ENCODE data around the gene GALNT8.
"Not testable (repeated sequence)": the region's sequence is repeated elsewhere in the genome, so short reads cannot be mapped to it uniquely, and the experiment has no call there.

GALNT8 gene

DNA sequence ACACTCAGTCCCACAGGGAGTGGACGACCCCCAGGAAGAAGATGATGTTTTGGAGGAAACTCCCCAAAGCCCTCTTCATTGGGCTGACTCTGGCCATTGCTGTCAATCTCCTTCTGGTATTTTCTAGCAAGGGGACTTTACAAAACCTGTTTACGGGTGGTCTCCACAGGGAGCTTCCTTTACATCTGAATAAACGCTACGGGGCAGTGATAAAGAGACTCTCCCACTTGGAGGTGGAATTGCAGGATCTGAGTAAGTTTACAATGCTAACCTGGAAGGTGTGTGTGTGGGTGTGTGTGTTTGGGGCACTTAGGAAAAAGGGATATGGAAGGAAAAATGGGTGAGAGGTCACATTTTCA, 416 bp downstream of the GALNT8 start:
- in situ Hi-C loops (cut with HindIII; ENCODE audit: low pct_unique_long_range_greater_than_20kb, low sequenced_read_pairs): no loop called here
- no peak for TF ChIP-seq JUND (IDR thresholded peaks at IDR 0.05; ENCODE audit: low read depth)
- DNase-seq (ENCODE audit: low read depth in 1 of 2, low spot score in 1 of 2): no peak

GRCh38 chr12:4721587-4721986, 1.4 kb downstream of the GALNT8 start:
- DNase-seq (ENCODE audit: low read depth in 1 of 2, low spot score in 1 of 2); in situ Hi-C loops (cut with HindIII; ENCODE audit: low pct_unique_long_range_greater_than_20kb, low sequenced_read_pairs): not testable (repeated sequence)

GRCh38 chr12:4723226-4723625, 3.0 kb downstream of the GALNT8 start:
- in situ Hi-C loops (cut with HindIII; ENCODE audit: low pct_unique_long_range_greater_than_20kb, low sequenced_read_pairs): no loop called here
- no peak for DNase-seq (ENCODE audit: low read depth in 1 of 2, low spot score in 1 of 2)
- TF ChIP-seq JUND (IDR thresholded peaks at IDR 0.05; ENCODE audit: low read depth): no peak

DNA sequence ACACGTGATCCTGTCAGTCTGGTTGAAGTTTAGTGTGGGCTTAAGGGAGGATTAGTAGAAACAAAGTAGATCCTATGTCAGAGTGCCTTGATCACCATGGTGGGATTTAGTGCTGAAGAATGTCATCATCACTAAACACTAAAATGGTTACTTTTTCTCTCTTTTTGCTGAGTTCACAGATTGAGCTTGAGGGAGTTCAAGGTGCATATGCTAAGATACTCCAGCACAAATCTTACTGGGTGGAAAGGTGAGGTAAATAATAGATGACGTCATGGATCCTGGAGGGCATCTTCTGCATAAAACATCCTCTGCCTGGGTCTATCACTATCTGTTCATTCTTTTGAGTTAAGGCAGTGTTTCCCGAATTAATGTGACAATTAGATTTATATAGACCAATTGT, 4.9 kb downstream of the GALNT8 start:
- TF ChIP-seq JUND (IDR thresholded peaks at IDR 0.05; ENCODE audit: low read depth): no peak
- no peak for DNase-seq (ENCODE audit: low read depth in 1 of 2, low spot score in 1 of 2)
- in situ Hi-C loops (cut with HindIII; ENCODE audit: low pct_unique_long_range_greater_than_20kb, low sequenced_read_pairs): no loop called here

GRCh38 chr12:4734625-4735340, 14.6 kb downstream of the GALNT8 start:
- TF ChIP-seq JUND (IDR thresholded peaks at IDR 0.05; ENCODE audit: low read depth): no peak
- no peak for DNase-seq (ENCODE audit: low read depth in 1 of 2, low spot score in 1 of 2)
- in situ Hi-C loops (cut with HindIII; ENCODE audit: low pct_unique_long_range_greater_than_20kb, low sequenced_read_pairs): no loop called here

GRCh38 chr12:4736091-4736490, 15.9 kb downstream of the GALNT8 start:
- in situ Hi-C loops (cut with HindIII; ENCODE audit: low pct_unique_long_range_greater_than_20kb, low sequenced_read_pairs): no loop called here
- no peak for TF ChIP-seq JUND (IDR thresholded peaks at IDR 0.05; ENCODE audit: low read depth)
- peak in 1 of 2 experiments; percentile 2 for DNase-seq (ENCODE audit: low read depth in 1 of 2, low spot score in 1 of 2)

DNA sequence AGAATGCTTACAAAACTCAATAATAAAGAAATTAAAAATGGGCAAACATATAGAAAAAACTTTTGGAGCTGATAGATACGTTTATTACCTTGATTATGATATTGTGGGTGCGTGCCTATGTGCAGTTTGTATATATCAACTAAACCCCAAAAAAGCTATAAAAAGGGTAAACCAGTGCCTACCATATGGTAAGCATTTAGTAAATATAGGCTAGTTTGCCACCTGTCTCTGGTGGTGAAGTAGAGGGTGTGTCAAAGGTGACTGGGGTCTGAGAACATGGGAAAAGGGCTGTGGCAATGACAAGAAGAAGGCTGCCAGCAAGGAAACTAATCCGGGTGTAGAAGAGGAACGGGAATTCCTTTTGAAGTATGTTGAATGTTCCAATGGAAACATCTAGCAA, 18.3 kb downstream of the GALNT8 start:
- in situ Hi-C loops (cut with HindIII; ENCODE audit: low pct_unique_long_range_greater_than_20kb, low sequenced_read_pairs): no loop called here
- DNase-seq (ENCODE audit: low read depth in 1 of 2, low spot score in 1 of 2): no peak
- TF ChIP-seq JUND (IDR thresholded peaks at IDR 0.05; ENCODE audit: low read depth): no peak

- peak in 1 of 2 experiments; percentile 2 for DNase-seq (ENCODE audit: low read depth in 1 of 2, low spot score in 1 of 2)
- in situ Hi-C loops (cut with HindIII; ENCODE audit: low pct_unique_long_range_greater_than_20kb, low sequenced_read_pairs): no loop called here
- no peak for TF ChIP-seq JUND (IDR thresholded peaks at IDR 0.05; ENCODE audit: low read depth)
These were observed 22.3 kb downstream of the GALNT8 start for GRCh38 chr12:4742416-4742970.

DNA sequence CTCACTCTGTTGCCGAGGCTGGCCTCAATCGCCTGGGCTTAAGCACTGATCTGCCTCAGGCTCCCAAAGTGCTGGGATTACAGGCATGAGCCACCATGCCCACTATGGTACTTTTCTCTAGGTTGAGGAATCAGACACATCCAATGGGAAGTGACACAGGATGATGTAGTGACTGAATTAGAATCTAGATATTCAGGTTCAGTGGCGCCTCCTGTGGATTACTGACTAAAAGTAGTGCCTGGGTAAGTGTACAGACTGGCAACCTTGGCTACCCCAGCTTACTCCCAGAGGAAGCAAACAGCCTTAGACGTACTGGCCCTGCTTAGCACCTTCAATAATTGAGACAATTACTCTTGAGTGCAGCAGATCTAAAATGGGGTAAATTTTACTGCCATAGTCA, 22.8 kb downstream of the GALNT8 start:
- no peak for DNase-seq (ENCODE audit: low read depth in 1 of 2, low spot score in 1 of 2)

GRCh38 chr12:4744709-4745108, 24.5 kb downstream of the GALNT8 start:
- in situ Hi-C loops (cut with HindIII; ENCODE audit: low pct_unique_long_range_greater_than_20kb, low sequenced_read_pairs): no loop called here
- no peak for TF ChIP-seq JUND (IDR thresholded peaks at IDR 0.05; ENCODE audit: low read depth)
- no peak for DNase-seq (ENCODE audit: low read depth in 1 of 2, low spot score in 1 of 2)

More for the DNA sequence above, 22.8 kb downstream of the GALNT8 start:
- no peak for TF ChIP-seq JUND (IDR thresholded peaks at IDR 0.05; ENCODE audit: low read depth)
- in situ Hi-C loops (cut with HindIII; ENCODE audit: low pct_unique_long_range_greater_than_20kb, low sequenced_read_pairs): no loop called here

GRCh38 chr12:4745249-4745648, 25.0 kb downstream of the GALNT8 start:
- DNase-seq (ENCODE audit: low read depth in 1 of 2, low spot score in 1 of 2): no peak
- in situ Hi-C loops (cut with HindIII; ENCODE audit: low pct_unique_long_range_greater_than_20kb, low sequenced_read_pairs): no loop called here
- TF ChIP-seq JUND (IDR thresholded peaks at IDR 0.05; ENCODE audit: low read depth): no peak

DNA sequence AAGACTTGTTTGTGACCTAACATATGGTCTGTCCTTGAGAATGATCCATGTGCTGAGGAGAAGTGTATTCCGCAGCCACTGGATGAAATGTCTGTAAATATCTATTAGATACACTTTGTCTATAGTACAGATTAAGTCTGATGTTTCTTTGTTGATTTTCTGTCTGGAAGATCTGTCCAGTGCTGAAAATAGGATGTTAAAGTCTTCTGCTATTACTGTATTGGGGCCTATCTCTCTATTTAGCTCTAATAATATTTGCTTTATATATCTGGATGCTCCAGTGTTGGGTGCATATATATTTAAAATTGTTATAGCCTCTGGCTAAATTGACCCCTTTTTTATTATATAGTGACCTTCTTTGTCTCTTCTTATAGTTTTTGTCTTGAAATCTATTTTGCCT, 31.5 kb downstream of the GALNT8 start:
- in situ Hi-C loops (cut with HindIII; ENCODE audit: low pct_unique_long_range_greater_than_20kb, low sequenced_read_pairs); DNase-seq (ENCODE audit: low read depth in 1 of 2, low spot score in 1 of 2): not testable (repeated sequence)

- in situ Hi-C loops (cut with HindIII; ENCODE audit: low pct_unique_long_range_greater_than_20kb, low sequenced_read_pairs): no loop called here
- TF ChIP-seq JUND (IDR thresholded peaks at IDR 0.05; ENCODE audit: low read depth): no peak
- no peak for DNase-seq (ENCODE audit: low read depth in 1 of 2, low spot score in 1 of 2)
These were observed 42.6 kb downstream of the GALNT8 start for GRCh38 chr12:4762773-4763172.

DNA sequence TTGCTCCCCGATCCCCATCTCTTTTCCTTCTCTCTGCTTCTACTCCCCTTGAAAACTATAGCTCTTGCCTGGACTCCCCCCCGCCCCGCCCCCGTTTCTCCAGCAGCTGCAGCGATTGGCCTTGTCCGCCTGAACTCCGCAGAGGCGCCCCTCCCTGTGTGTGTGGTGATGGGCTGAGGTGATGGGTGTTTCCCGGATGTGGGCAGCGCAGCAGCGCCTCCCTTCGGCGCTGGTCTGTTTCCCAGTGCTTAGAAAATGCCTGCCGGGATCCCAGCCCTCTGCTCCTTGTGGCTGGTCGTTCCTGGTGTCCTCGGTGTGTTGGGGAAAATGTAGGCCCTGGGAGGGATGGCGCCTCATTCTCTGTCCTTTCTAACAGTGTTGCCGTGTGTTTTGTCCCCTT, 43.3 kb downstream of the GALNT8 start:
- TF ChIP-seq JUND (IDR thresholded peaks at IDR 0.05; ENCODE audit: low read depth): no peak
- in situ Hi-C loops (cut with HindIII; ENCODE audit: low pct_unique_long_range_greater_than_20kb, low sequenced_read_pairs): no loop called here
- DNase-seq (ENCODE audit: low read depth in 1 of 2, low spot score in 1 of 2): no peak

All from T47D (cell line).